Renal cortex interstitium (tissue), 11 donors: Measurements from ENCODE around the gene BMP8B. TPM values are rescaled to one million over a fixed set of nuclear protein-coding genes. Genes with fewer than 3 reads are reported as not detected.
"Not testable (repeated sequence)": the region's sequence is repeated elsewhere in the genome, so short reads cannot be mapped to it uniquely, and the experiment has no call there.

Experiments
- DNase-seq, 11 donors: peaks; one replicate each; pipeline ENCODE4 v3.0.0-alpha.2; 2013; ENCODE audit warnings: low read depth in 9 of 11, low spot score in 4 of 11; ENCODE audit errors: extremely low read depth in 1 of 11
- polyA plus RNA-seq, 3 donors: library from polyadenylated mRNA; unstranded; fragments of 120-200 nt; gene quantifications; one replicate each; pipeline ENCODE4 v1.2.1, GENCODE V29; 2013; ENCODE audit not compliant: insufficient read length in 3 of 3

BMP8B gene
- polyA plus RNA-seq, 3 donors, result 1.9 to 5.1 (median 2.1) TPM

GRCh38 chr1:39786303-39787107 lies 2.2 kb downstream of the BMP8B start:
- not testable (repeated sequence) for DNase-seq

GRCh38 chr1:39782685-39783084 lies 6.0 kb downstream of the BMP8B start:
- not testable (repeated sequence) for DNase-seq

GRCh38 chr1:39782103-39782502 lies 6.6 kb downstream of the BMP8B start:
- no peak for DNase-seq

- DNase-seq, result no peak
Observed at GRCh38 chr1:39781349-39781715, 7.3 kb downstream of the BMP8B start.

- no peak for DNase-seq
Observed at GRCh38 chr1:39779821-39780220, 8.8 kb downstream of the BMP8B start.

GRCh38 chr1:39779137-39779536 lies 9.5 kb downstream of the BMP8B start:
- DNase-seq, result no peak

- not testable (repeated sequence) for DNase-seq
Observed at GRCh38 chr1:39778463-39779099, 10.1 kb downstream of the BMP8B start.

GRCh38 chr1:39777896-39778295 lies 10.8 kb downstream of the BMP8B start:
- DNase-seq, result not testable (repeated sequence)

GRCh38 chr1:39777306-39777705 lies 11.4 kb downstream of the BMP8B start:
- DNase-seq, result no peak

- no peak for DNase-seq
Observed at GRCh38 chr1:39776886-39777285, 11.8 kb downstream of the BMP8B start.

GRCh38 chr1:39776400-39776713 lies 12.3 kb downstream of the BMP8B start:
- no peak for DNase-seq

- DNase-seq, result not testable (repeated sequence)
Observed at GRCh38 chr1:39775676-39776399, 12.8 kb downstream of the BMP8B start.

- not testable (repeated sequence) for DNase-seq
Observed at GRCh38 chr1:39775141-39775540, 13.5 kb downstream of the BMP8B start.

GRCh38 chr1:39773369-39773979 lies 15.2 kb downstream of the BMP8B start:
- DNase-seq, result not testable (repeated sequence)

- DNase-seq, result not testable (repeated sequence)
Observed at GRCh38 chr1:39771022-39771532, 17.6 kb downstream of the BMP8B start, which contains the start of gene OXCT2. Gene OXCT2 (minus strand): TSS chr1:39771348. CDS start chr1:39771255, 93 bp downstream.

GRCh38 chr1:39770100-39771021 lies 18.3 kb downstream of the BMP8B start:
- not testable (repeated sequence) for DNase-seq

GRCh38 chr1:39769502-39769901 lies 19.2 kb downstream of the BMP8B start:
- not testable (repeated sequence) for DNase-seq

- not testable (repeated sequence) for DNase-seq
Observed at GRCh38 chr1:39766466-39766865, 22.2 kb downstream of the BMP8B start.
